Liver (tissue), 9 donors: Measurements from ENCODE around the gene AMPD3. TPM values are rescaled to one million over a fixed set of nuclear protein-coding genes. Genes with fewer than 3 reads are reported as not detected.
A peak's percentile ranks its signal among the peaks of the same experiment; 100 is the strongest.

Experiments used
- DNase-seq: peaks from one replicate; pipeline ENCODE4 v3.0.0-alpha.2; 2017; ENCODE audit warnings: low spot score
- H3K27ac ChIP-seq, 2 donors: one replicate each; pipeline ENCODE4 v1.7.0; 2013; ENCODE audit warnings: inconsistent platforms in 2 of 2, low read length in 2 of 2, control low read depth in 1 of 2, low read depth in 1 of 2, mild to moderate bottlenecking in 1 of 2
- H3K27me3 ChIP-seq, 4 donors: one replicate each; pipeline versions ENCODE4 v1.6.1 to v1.7.0; 2013; ENCODE audit warnings: low read length in 3 of 4, inconsistent platforms in 1 of 4, mild to moderate bottlenecking in 1 of 4, moderate library complexity in 1 of 4; ENCODE audit not compliant: control insufficient read depth in 4 of 4, insufficient read depth in 4 of 4
- H3K36me3 ChIP-seq, 4 donors: one replicate each; pipeline versions ENCODE4 v1.6.1 to v1.7.0; 2013; ENCODE audit warnings: low read length in 3 of 4, mild to moderate bottlenecking in 3 of 4, low read depth in 1 of 4, moderate library complexity in 1 of 4; ENCODE audit not compliant: control insufficient read depth in 4 of 4, insufficient read depth in 3 of 4
- H3K4me1 ChIP-seq, 4 donors: one replicate each; pipeline versions ENCODE4 v1.6.1 to v1.7.0; 2013; ENCODE audit warnings: low read length in 3 of 4, mild to moderate bottlenecking in 3 of 4, moderate library complexity in 1 of 4; ENCODE audit not compliant: control insufficient read depth in 4 of 4, insufficient read depth in 4 of 4
- H3K4me3 ChIP-seq, 3 donors: one replicate each; pipeline versions ENCODE4 v1.6.1 to v1.7.0; 2013; ENCODE audit warnings: low read length in 3 of 3, control low read depth in 1 of 3, low read depth in 1 of 3, mild to moderate bottlenecking in 1 of 3
- H3K9ac ChIP-seq, 2 donors: one replicate each; pipeline ENCODE4 v1.7.0; 2013; ENCODE audit warnings: low read length in 2 of 2, mild to moderate bottlenecking in 2 of 2, moderate library complexity in 2 of 2, control low read depth in 1 of 2, low read depth in 1 of 2
- H3K9me3 ChIP-seq, 4 donors: one replicate each; pipeline versions ENCODE4 v1.6.1 to v1.7.0; 2013; ENCODE audit warnings: low read length in 3 of 4; ENCODE audit not compliant: control insufficient read depth in 4 of 4
- ATF3 ChIP-seq: IDR thresholded peaks from 2 replicates; pipeline ENCODE4 v1.6.1; 2016; ENCODE audit warnings: antibody characterized with exemption
- CTCF ChIP-seq: fragments of 150-350 bp; IDR thresholded peaks from 2 replicates; pipeline ENCODE4 v1.5.1; 2017; ENCODE audit warnings: improper control_type of control experiment, low read depth, low read length; ENCODE audit not compliant: missing input control
- EGR1 ChIP-seq, 2 donors: IDR thresholded peaks; 2 replicates each; pipeline ENCODE4 v1.6.1; 2016 to 2018; ENCODE audit warnings: antibody characterized with exemption in 2 of 2, low read depth in 2 of 2
- FOXA1 ChIP-seq: IDR thresholded peaks from 2 replicates; pipeline ENCODE4 v1.6.1; 2016; ENCODE audit warnings: antibody characterized with exemption
- FOXA2 ChIP-seq: IDR thresholded peaks from 2 replicates; pipeline ENCODE4 v1.6.1; 2016; ENCODE audit warnings: antibody characterized with exemption
- GABPA ChIP-seq, 2 donors: IDR thresholded peaks in 1 of 2; conservative IDR thresholded peaks in 1 of 2; 2 replicates each; pipeline ENCODE4 v1.6.1; 2016; ENCODE audit warnings: antibody characterized with exemption in 2 of 2, mild to moderate bottlenecking in 1 of 2, moderate library complexity in 1 of 2
- HNF4A ChIP-seq, 2 donors: conservative IDR thresholded peaks; 2 replicates each; pipeline ENCODE4 v1.6.1; 2016; ENCODE audit warnings: antibody characterized with exemption in 2 of 2, mild to moderate bottlenecking in 2 of 2
- HNF4G ChIP-seq: IDR thresholded peaks from 2 replicates; pipeline ENCODE4 v1.6.1; 2016; ENCODE audit warnings: antibody characterized with exemption
- JUND ChIP-seq, 2 donors: IDR thresholded peaks; 2 replicates each; pipeline ENCODE4 v1.6.1; 2016; ENCODE audit warnings: antibody characterized with exemption in 2 of 2
- NR2F2 ChIP-seq: IDR thresholded peaks from 2 replicates; pipeline ENCODE4 v1.6.1; 2016; ENCODE audit warnings: antibody characterized with exemption
- RAD21 ChIP-seq, 2 donors: IDR thresholded peaks; 2 replicates each; pipeline ENCODE4 v1.6.1; 2016; ENCODE audit warnings: antibody characterized with exemption in 2 of 2, mild to moderate bottlenecking in 2 of 2
- RXRA ChIP-seq, 2 donors: IDR thresholded peaks; 2 replicates each; pipeline ENCODE4 v1.6.1; 2017 to 2018; ENCODE audit warnings: antibody characterized with exemption in 2 of 2, mild to moderate bottlenecking in 1 of 2
- SP1 ChIP-seq: IDR thresholded peaks from 2 replicates; pipeline ENCODE4 v1.6.1; 2018; ENCODE audit warnings: antibody characterized with exemption, mild to moderate bottlenecking
- YY1 ChIP-seq: IDR thresholded peaks from 2 replicates; pipeline ENCODE4 v1.6.1; 2016; ENCODE audit warnings: antibody characterized with exemption, mild to moderate bottlenecking
- WGBS: extraction: QIAGEN DNeasy Blood & Tissue Kit; methylation state at CpG from one replicate; pipeline ENCODE4 v1.1.7; 2013; 5-methylcytosine and 5-hydroxymethylcytosine counted together
- polyA plus RNA-seq, 2 donors: library from polyadenylated mRNA; stranded (reverse) in 1 of 2; unstranded in 1 of 2; fragments of 200-250 nt in 1 of 2; fragments of >200 nt in 1 of 2; fragmentation: Nextera tagmentation in 1 of 2; extraction: Ambion mirVana in 1 of 2; gene quantifications; one replicate each; pipeline versions ENCODE4 v1.2.1 to v1.2.3, GENCODE V29; 2013 to 2015
- total RNA-seq, 2 donors: library from RNA; depleted of rRNA; stranded (reverse); fragments of >200 nt; gene quantifications; one replicate each; pipeline ENCODE4 v1.2.3, GENCODE V29; 2014
- donor health status: healthy.
- donor health status: healthy.
- donor health status: healthy.
- donor health status: healthy.
- donor health status: healthy.

The AMPD3 gene
- total and polyA plus RNA-seq, 4 donors = 0.40 to 7.4 (median 1.1) TPM

- no peak for TF ChIP-seq CTCF
These were observed 42.4 kb downstream of the AMPD3 start (continued) for GRCh38 chr11:10497371-10498021.

GRCh38 chr11:10498022-10498400 is 42.9 kb downstream of the AMPD3 start:
- Histone ChIP-seq H3K27me3 (no peaks in the 10 kb centered on the region), H3K9ac (no peak overlapping the region), H3K36me3 (peaks cover 0 to 3% (median 0%) of the 10 kb centered on the region in 4 donors), H3K4me1 (no peaks in the 10 kb centered on the region), H3K9me3 (no peaks in the 10 kb centered on the region), H3K4me3 (no peak overlapping the region), H3K27ac (no peak overlapping the region)
- DNase-seq = peak; percentile 13
- 95% methylated on average over 7 of the region's 7 CpGs for WGBS
- TF ChIP-seq ATF3 = no peak
- no peak for TF ChIP-seq RAD21 (IDR thresholded peaks at IDR 0.05)
- TF ChIP-seq SP1 = no peak
- no peak for TF ChIP-seq EGR1 (IDR thresholded peaks at IDR 0.05; ENCODE audit: low read depth in 2 of 2)
- no peak for TF ChIP-seq HNF4A (conservative IDR thresholded peaks at IDR 0.05)
- no peak for TF ChIP-seq FOXA2
- TF ChIP-seq HNF4G = no peak
- TF ChIP-seq YY1 = no peak
- TF ChIP-seq CTCF = no peak
- no peak for TF ChIP-seq JUND (IDR thresholded peaks at IDR 0.05)
- TF ChIP-seq NR2F2 = no peak
- no peak for TF ChIP-seq GABPA (IDR thresholded peaks at IDR 0.05 in 1 of 2, conservative IDR thresholded peaks at IDR 0.05 in 1 of 2)

- no peaks in the 10 kb centered on the region for H3K27me3 ChIP-seq
- no peak for DNase-seq
- no peak overlapping the region for H3K4me3 ChIP-seq
- H3K36me3 ChIP-seq = peaks cover 0 to 3% (median 0%) of the 10 kb centered on the region in 4 donors
- no peaks in the 10 kb centered on the region for H3K4me1 ChIP-seq
- no peak overlapping the region for H3K27ac ChIP-seq
- TF ChIP-seq FOXA1 (no peak), GABPA (IDR thresholded peaks at IDR 0.05 in 1 of 2, conservative IDR thresholded peaks at IDR 0.05 in 1 of 2) (no peak), RXRA (IDR thresholded peaks at IDR 0.05) (no peak), EGR1 (IDR thresholded peaks at IDR 0.05; ENCODE audit: low read depth in 2 of 2) (no peak)
- no peaks in the 10 kb centered on the region for H3K9me3 ChIP-seq
- WGBS = 92% methylated on average over 10 of the region's 10 CpGs
- H3K9ac ChIP-seq = no peak overlapping the region
These were observed 43.6 kb downstream of the AMPD3 start for GRCh38 chr11:10498426-10499250.
